Measurements from ENCODE around the gene FAM222A.
A peak's percentile ranks its signal among the peaks of the same experiment; 100 is the strongest.

The FAM222A gene

DNA sequence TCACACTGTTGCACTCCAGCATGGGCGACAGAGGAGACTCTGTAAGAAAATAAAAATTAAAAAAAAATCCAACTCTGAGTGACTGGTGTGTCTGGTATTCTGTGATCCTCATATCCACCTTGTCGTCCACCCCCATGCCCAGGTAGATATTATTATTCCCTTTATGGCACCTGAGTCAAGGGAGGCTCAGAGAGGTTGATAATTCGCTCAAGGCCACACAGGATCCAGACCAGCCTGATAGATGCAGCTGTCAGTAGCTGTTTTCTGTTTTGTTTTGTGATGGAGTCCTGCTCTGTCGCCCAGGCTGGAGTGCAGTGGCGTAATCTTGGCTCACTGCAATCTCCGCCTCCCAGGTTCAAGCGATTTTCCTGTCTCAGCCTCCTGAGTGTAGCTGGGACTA, 14.8 kb upstream of the FAM222A start:
- DNase-seq (ENCODE audit: low read depth) = no peak
- TF ChIP-seq, protein P1, sequence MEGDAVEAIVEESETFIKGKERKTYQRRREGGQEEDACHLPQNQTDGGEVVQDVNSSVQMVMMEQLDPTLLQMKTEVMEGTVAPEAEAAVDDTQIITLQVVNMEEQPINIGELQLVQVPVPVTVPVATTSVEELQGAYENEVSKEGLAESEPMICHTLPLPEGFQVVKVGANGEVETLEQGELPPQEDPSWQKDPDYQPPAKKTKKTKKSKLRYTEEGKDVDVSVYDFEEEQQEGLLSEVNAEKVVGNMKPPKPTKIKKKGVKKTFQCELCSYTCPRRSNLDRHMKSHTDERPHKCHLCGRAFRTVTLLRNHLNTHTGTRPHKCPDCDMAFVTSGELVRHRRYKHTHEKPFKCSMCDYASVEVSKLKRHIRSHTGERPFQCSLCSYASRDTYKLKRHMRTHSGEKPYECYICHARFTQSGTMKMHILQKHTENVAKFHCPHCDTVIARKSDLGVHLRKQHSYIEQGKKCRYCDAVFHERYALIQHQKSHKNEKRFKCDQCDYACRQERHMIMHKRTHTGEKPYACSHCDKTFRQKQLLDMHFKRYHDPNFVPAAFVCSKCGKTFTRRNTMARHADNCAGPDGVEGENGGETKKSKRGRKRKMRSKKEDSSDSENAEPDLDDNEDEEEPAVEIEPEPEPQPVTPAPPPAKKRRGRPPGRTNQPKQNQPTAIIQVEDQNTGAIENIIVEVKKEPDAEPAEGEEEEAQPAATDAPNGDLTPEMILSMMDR (conservative IDR thresholded peaks at IDR 0.05; ENCODE audit: low read length) = no peak
- H3K4me3 ChIP-seq (ENCODE audit: low read length) = no peak overlapping the region

DNA sequence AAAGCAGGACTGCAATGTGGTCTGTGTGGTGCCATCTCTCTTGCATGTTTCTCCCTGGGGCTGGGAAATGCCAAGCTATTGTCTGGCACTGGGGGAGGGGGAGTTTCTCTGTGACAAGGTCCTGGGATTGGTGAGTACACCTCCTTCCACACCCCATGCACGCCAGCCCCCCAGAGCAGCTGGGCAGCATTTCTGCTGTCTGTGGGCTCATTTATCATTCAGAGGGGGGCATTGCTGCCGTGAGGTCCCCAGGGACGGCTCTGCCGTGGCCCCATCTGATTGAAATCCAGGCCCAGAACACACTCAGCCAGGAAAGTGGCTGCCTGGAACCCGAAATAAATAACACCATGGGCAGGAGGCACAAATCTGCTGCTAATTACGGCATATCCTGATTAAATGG, 12.6 kb upstream of the FAM222A start:
- DNase-seq (ENCODE audit: low read depth) = no peak
- TF ChIP-seq, protein P1 (conservative IDR thresholded peaks at IDR 0.05; ENCODE audit: low read length) = no peak

DNA sequence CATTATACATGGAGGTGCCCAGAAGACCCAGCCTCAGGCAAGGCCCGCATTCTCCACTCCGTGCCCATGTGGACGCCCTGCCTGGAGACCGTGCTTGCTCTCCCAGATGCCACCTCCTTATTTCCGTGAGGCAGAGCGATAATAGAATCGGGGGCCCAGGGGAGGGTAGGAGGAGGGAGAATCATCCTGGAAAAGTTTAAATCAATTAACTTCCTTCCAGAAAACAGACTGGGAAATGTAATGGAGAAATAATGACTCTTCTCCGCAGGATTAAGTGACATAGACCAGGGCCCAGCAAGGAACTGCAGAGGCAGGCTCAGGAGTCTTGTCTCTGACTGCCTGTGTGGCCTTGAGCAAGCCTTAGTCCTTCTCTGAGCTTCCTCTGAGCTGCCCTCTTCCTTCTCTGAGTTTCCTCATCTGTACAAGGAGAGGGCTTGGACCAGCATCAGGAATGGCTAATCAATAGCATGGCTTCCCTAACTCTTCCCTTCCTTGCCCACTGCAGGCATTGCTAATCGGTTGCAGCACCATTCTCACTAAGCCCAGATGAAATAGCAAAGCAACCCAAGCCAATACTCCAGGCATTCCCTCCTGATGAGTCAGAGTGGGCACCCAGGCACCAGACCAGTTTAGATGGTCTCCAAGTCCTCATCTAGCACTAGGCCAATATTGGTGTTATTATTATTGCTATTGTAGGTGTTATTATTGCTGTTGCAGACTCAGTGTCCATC, 11.3 kb upstream of the FAM222A start:
- no peak overlapping the region for H3K4me3 ChIP-seq (ENCODE audit: low read length)
- DNase-seq (ENCODE audit: low read depth) = peak; percentile 9
- TF ChIP-seq, protein P1 (conservative IDR thresholded peaks at IDR 0.05; ENCODE audit: low read length) = no peak

More for the DNA sequence above, 12.6 kb upstream of the FAM222A start:
- H3K4me3 ChIP-seq (ENCODE audit: low read length) = no peak overlapping the region

DNA sequence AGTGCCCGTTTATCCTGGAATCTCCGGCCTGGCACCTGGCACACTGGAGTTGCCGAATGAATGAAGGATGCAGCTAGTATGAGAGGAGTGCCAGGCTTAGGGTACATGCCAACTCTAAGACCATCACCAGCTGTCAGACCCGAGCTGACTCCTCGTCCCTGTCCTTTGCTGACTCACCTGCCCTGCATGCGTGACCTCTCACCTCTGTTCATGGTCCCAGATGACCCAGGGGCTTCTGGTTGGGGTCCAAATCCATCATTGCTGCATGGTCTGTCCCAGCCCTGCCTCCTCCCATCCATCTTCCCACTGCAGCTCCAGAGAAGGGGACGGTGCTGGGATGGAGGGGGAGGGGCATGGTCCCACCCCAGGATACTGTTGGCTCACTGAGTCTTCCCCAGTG, 9.9 kb upstream of the FAM222A start:
- no peak overlapping the region for H3K4me3 ChIP-seq (ENCODE audit: low read length)
- TF ChIP-seq, protein P1 (conservative IDR thresholded peaks at IDR 0.05; ENCODE audit: low read length) = no peak
- DNase-seq (ENCODE audit: low read depth) = no peak

DNA sequence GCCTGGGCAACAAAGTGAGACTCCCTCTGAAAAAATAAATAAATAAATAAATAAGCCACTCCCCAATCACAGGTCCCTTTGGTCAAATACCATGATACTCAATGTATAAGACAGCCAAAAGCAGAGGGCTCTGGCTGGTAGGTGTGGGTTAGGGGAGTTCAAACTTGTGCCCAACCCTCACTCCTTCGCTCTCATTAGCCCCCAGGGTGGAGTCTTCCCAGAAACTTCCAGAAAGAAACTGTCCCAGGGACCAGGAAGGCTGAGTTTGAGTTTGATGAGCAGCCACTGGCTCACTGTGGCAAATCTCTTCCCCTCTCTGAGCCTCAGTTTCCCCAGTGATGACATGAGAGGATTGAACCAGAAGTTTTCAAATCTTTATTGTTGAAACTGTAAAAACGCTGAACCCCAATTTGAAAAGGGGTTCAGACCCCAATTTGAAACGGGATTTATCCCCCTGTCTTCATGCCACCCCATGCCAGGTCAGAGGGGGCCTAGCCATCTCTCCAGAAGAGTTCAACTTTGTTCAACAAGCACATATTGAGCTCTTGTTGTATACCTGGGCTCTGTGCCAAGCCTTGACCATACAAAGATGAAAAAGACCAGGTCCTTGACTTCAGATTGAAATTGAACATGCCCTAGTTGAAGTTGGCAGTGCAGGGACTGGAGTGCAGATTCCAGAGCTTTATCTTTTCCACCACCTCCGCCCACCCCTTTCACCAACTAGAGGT, 9.1 kb upstream of the FAM222A start:
- TF ChIP-seq, protein P1 (conservative IDR thresholded peaks at IDR 0.05; ENCODE audit: low read length) = no peak
- no peak for DNase-seq (ENCODE audit: low read depth)
- no peak overlapping the region for H3K4me3 ChIP-seq (ENCODE audit: low read length)

DNA sequence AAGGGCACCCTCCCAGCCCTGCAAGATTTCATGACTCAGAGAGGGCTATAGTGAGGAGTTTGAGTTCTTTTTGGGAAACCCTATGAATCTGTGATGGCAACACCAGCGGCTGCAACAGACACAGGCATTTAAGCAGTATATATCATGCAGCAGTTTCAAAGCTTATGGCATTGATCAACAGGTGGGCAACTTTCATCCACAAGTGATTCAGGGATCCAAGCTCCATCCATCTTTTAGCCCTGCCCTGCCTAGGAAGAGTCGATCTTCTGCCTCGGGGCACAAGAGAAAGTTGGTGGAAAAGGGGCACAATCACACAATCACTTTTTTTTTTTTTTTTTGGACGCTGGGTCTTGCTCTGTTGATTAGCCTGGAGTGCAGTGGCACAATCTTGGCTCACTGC, 8.3 kb upstream of the FAM222A start:
- DNase-seq (ENCODE audit: low read depth) = no peak
- TF ChIP-seq, protein P1 (conservative IDR thresholded peaks at IDR 0.05; ENCODE audit: low read length) = no peak
- no peak overlapping the region for H3K4me3 ChIP-seq (ENCODE audit: low read length)

DNA sequence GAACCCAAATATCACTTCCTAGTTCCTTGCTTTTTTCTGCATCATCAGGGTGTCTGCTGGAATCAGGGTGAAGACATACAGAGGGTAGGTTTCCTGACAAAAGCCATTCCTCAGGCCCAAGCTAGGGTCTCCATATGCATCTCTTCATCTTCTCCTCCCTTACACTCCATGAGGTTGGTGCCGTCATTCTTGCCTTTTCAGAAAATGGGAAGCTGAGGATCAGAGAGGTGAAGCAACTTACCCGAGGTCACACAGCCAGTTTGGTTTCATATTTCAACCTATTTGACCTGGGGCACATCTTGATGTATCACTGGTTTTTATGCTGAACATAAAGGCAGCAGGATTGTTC, 7.3 kb upstream of the FAM222A start:
- no peak overlapping the region for H3K4me3 ChIP-seq (ENCODE audit: low read length)
- TF ChIP-seq, protein P1 (conservative IDR thresholded peaks at IDR 0.05; ENCODE audit: low read length) = no peak
- no peak for DNase-seq (ENCODE audit: low read depth)

Measured in AG10803 (cell line).